Calu3 (cell line): ENCODE measurements around the gene DTL. TPM values are rescaled to one million over a fixed set of nuclear protein-coding genes. Genes with fewer than 3 reads are reported as not detected.

Experiments
- BruUV-seq: library from RNA; stranded (reverse); fragments of 400-500 nt; replicated peaks from 2 replicates; lab custom pipeline; 2021; lab: Mats Ljungman, UMichigan
- CTCF ChIA-PET: fragments of 300-600 bp; sonication (Branson Sonifier 250); formaldehyde crosslinking; loops from one replicate; lab custom pipeline; 2022; ENCODE audit warnings: antibody characterized with exemption; lab: Charles Lee
- DNase-seq: peaks from one replicate; pipeline ENCODE4 v3.0.0; 2022
- H3K27ac Mint-ChIP-seq: one replicate; pipeline ENCODE4 v1.8.0; 2022; ENCODE audit warnings: mixed read lengths; ENCODE audit not compliant: unreplicated experiment
- H3K27me3 Mint-ChIP-seq: one replicate; pipeline ENCODE4 v1.8.0; 2022; ENCODE audit warnings: mixed read lengths; ENCODE audit not compliant: unreplicated experiment
- H3K36me3 Mint-ChIP-seq: one replicate; pipeline ENCODE4 v1.8.0; 2022; ENCODE audit warnings: mild to moderate bottlenecking, moderate library complexity, mixed read lengths; ENCODE audit not compliant: insufficient read depth, unreplicated experiment
- H3K4me1 Mint-ChIP-seq: one replicate; pipeline ENCODE4 v1.8.0; 2022; ENCODE audit warnings: mild to moderate bottlenecking, low read depth, mixed read lengths; ENCODE audit not compliant: unreplicated experiment
- H3K4me3 Mint-ChIP-seq: one replicate; pipeline ENCODE4 v1.8.0; 2022; ENCODE audit warnings: mild to moderate bottlenecking, low read depth, moderate library complexity, mixed read lengths; ENCODE audit not compliant: unreplicated experiment
- H3K9me3 Mint-ChIP-seq: one replicate; pipeline ENCODE4 v1.8.0; 2022; ENCODE audit warnings: low read depth, mixed read lengths; ENCODE audit not compliant: unreplicated experiment
- intact Hi-C: fragments of 100-400 bp; cut with micrococcal nuclease; formaldehyde crosslinking; loops from one replicate; pipeline ENCODE4 v1.10.0; 2022; ENCODE audit not compliant: unreplicated experiment
- microRNA-seq: library from miRNA; unstranded; fragments of <30 nt; microRNA quantifications from one replicate; pipeline ENCODE4 v1.2.0, GENCODE V29; 2022
- total RNA-seq: library from RNA; stranded (reverse); gene quantifications from 2 replicates; pipeline ENCODE4 v1.2.3, GENCODE V29; 2022
- TF ChIP-seq, protein P1 (sequence below): fragments of 200-600 bp; IDR thresholded peaks from one replicate; pipeline ENCODE4 v1.8.0; 2022; ENCODE audit warnings: antibody characterized with exemption; ENCODE audit not compliant: unreplicated experiment

Gene DTL
- total RNA-seq, 1 experiment from 2014 or later: 44.0 TPM

GRCh38 chr1:212149566-212149965, 114.0 kb downstream of the DTL start:
- intact Hi-C loops: no loop called here
- TF ChIP-seq, protein P1, sequence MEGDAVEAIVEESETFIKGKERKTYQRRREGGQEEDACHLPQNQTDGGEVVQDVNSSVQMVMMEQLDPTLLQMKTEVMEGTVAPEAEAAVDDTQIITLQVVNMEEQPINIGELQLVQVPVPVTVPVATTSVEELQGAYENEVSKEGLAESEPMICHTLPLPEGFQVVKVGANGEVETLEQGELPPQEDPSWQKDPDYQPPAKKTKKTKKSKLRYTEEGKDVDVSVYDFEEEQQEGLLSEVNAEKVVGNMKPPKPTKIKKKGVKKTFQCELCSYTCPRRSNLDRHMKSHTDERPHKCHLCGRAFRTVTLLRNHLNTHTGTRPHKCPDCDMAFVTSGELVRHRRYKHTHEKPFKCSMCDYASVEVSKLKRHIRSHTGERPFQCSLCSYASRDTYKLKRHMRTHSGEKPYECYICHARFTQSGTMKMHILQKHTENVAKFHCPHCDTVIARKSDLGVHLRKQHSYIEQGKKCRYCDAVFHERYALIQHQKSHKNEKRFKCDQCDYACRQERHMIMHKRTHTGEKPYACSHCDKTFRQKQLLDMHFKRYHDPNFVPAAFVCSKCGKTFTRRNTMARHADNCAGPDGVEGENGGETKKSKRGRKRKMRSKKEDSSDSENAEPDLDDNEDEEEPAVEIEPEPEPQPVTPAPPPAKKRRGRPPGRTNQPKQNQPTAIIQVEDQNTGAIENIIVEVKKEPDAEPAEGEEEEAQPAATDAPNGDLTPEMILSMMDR: no peak
- Mint-ChIP-seq H3K27me3 (no peaks in the 10 kb centered on the region), H3K4me3 (no peak overlapping the region), H3K27ac (no peak overlapping the region), H3K9me3 (no peaks in the 10 kb centered on the region), H3K36me3 (no peaks in the 10 kb centered on the region), H3K4me1 (no peaks in the 10 kb centered on the region)
- BruUV-seq: no TSS peak
- no peak for DNase-seq
- CTCF ChIA-PET: no interaction called here

GRCh38 chr1:212152308-212152693, 116.8 kb downstream of the DTL start:
- Mint-ChIP-seq H3K4me1 (no peaks in the 10 kb centered on the region), H3K4me3 (no peak overlapping the region), H3K36me3 (no peaks in the 10 kb centered on the region), H3K27me3 (no peaks in the 10 kb centered on the region), H3K27ac (no peak overlapping the region), H3K9me3 (no peaks in the 10 kb centered on the region)
- no TSS peak for BruUV-seq
- intact Hi-C loops: no loop called here
- no peak for DNase-seq
- TF ChIP-seq, protein P1: no peak
- CTCF ChIA-PET: interaction anchor here (0.6 to 0.7 kb wide), 3 partner anchors 10 to 244 kb away, joined by 3 to 8 read pairs (median 4); no protein-coding TSS in a partner anchor

GRCh38 chr1:212152869-212153268, 117.3 kb downstream of the DTL start:
- BruUV-seq: no TSS peak
- H3K4me1 Mint-ChIP-seq: no peaks in the 10 kb centered on the region
- CTCF ChIA-PET: interaction anchor here (0.5 to 0.6 kb wide), 3 partner anchors 19 to 243 kb away, joined by 3 to 8 read pairs (median 4); no protein-coding TSS in a partner anchor
- no peak overlapping the region for H3K27ac Mint-ChIP-seq
- H3K4me3 Mint-ChIP-seq: no peak overlapping the region
- H3K36me3 Mint-ChIP-seq: no peaks in the 10 kb centered on the region
- TF ChIP-seq, protein P1: no peak
- no peaks in the 10 kb centered on the region for H3K9me3 Mint-ChIP-seq
- H3K27me3 Mint-ChIP-seq: no peaks in the 10 kb centered on the region
- intact Hi-C loops: no loop called here
- no peak for DNase-seq

GRCh38 chr1:212153635-212154034, 118.1 kb downstream of the DTL start:
- TF ChIP-seq, protein P1: no peak
- intact Hi-C loops: no loop called here
- DNase-seq: no peak
- H3K27ac Mint-ChIP-seq: no peak overlapping the region
- H3K36me3 Mint-ChIP-seq: no peaks in the 10 kb centered on the region
- no TSS peak for BruUV-seq
- no peaks in the 10 kb centered on the region for H3K4me1 Mint-ChIP-seq
- CTCF ChIA-PET: no interaction called here
- H3K4me3 Mint-ChIP-seq: no peak overlapping the region
- no peaks in the 10 kb centered on the region for H3K9me3 Mint-ChIP-seq
- H3K27me3 Mint-ChIP-seq: no peaks in the 10 kb centered on the region

Small RNA genes within 50 kb of the gene (microRNA-seq; reads per million reads assigned to microRNA genes)
- 1.4 reads per million for gene MIR3122

Other genes starting within 250 kb of the DTL start
- 50.6 and 67.7 TPM in 2 replicates for gene LPGAT1, start 205.0 kb upstream of the DTL start, total RNA-seq
- 35.3 and 36.5 TPM in 2 replicates for gene INTS7, start 191 bp upstream of the DTL start, total RNA-seq
- gene PPP2R5A, start 249.7 kb downstream of the DTL start, total RNA-seq: 42.9 and 45.2 TPM in 2 replicates